HG02970 (cell line): ENCODE data around the gene NCF2.
"Not testable (repeated sequence)": the region's sequence is repeated elsewhere in the genome, so short reads cannot be mapped to it uniquely, and the experiment has no call there.

Experiments used
- ATAC-seq: cut with Tn5 transposase; IDR thresholded peaks from one replicate; pipeline ENCODE4 v1.9.1; 2021; ENCODE audit warnings: mild to moderate bottlenecking, moderate library complexity, moderate number of reproducible peaks; ENCODE audit not compliant: unreplicated experiment, low FRiP score

Gene NCF2

DNA sequence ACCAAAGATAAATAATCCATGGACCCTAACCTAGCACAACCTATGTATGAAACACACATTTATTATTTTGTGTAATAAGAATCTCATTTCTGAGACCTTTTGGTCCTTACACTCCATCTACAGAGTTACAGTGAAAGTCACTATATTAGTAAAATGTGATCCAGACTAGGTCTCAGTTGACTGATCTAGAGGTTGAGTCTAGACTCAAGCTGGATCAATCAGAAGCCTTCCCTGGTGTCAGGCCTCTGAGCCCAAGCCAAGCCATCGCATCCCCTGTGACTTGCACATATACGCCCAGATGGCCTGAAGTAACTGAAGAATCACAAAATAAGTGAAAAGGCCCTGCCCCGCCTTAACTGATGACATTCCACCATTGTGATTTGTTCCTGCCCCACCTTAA, 22.7 kb upstream of the NCF2 start:
- not testable (repeated sequence) for ATAC-seq

DNA sequence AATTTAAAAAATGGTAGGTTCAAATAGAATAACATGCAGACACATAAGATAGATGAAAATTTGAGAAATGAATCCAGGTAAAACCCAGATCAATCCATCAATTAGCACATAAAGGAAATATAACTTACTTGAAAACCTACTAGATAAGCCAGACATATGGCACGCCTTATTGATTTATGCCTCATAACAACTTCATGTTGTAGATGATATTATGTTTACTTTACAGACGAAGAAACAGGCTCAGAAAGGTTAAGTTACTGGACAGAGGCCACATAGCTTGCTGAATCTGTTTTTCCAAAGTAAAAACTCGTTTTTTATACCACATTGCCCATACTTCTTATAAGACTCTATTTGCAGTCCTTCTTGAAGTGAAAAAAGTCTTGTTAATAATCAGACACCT, 22.1 kb upstream of the NCF2 start:
- no peak for ATAC-seq

DNA sequence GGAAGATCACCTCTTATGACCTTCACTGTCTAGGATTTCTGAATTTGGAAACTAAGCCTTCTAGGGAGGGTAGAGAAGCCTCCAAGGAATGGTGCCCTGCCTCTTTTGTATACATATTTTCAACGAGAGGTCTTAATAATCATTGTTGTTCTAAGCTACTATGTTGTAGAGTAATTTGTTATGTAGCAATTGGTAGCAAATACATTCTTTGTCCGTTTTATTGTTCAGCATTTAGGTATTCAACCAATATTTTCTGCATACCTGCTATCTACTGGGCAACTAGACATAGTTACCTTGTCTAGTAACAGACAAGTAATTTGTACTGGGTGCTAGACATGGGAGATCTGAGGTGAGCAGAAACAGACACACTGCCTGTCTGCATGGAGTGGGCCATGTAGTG, 20.8 kb upstream of the NCF2 start:
- no peak for ATAC-seq

DNA sequence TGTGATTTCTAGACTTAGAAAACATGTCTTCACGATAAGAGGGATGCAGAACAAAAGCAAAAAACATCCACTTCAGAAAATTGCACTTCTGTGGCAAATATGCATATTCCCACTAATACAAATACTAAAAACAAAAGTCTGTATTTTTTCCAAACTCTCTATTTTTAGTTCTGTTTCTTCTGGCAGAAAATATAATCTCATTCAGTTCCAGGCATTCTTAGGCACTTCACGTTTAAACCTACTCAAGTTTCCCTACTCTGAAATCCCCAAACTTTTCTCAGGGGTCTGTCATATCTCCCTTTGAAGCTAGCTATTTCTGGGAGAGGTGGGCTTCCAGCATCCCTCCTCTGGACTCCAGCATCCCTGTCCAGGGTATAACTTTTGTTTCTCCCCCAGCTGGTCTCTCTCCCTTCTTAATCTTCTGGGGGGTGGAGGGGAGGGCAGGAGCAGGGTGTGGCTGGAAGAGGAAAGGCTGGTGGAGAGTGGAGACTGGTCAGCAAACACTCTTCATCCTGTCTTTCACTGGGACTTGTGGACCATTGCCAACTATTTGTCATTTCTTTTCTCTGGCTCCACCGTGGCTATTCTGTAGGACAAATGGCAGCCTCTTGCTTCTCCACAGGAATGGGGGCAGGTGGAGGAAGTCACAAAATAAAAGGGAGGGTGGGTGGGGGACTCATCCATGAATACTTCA, 19.6 kb upstream of the NCF2 start:
- no peak for ATAC-seq

DNA sequence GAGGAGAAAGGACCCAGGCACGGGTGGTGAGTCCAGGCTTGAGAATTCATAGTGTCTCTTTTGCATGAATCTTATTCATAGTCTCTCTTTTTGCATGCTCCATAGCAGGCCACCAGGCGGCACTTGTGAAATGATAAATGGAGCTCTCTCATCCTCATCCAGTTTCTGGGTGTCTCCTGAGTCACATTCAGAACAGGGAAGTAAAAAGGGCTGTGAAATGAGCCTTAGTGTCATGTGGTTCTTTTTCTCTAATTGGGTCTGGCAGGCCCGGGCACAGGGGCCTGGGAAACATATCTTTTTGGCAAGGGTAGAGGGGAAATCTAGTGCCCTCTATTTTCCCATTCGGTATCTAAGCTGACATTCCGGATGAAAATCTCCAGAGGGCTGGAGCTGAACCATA, 19.1 kb upstream of the NCF2 start:
- no peak for ATAC-seq

DNA sequence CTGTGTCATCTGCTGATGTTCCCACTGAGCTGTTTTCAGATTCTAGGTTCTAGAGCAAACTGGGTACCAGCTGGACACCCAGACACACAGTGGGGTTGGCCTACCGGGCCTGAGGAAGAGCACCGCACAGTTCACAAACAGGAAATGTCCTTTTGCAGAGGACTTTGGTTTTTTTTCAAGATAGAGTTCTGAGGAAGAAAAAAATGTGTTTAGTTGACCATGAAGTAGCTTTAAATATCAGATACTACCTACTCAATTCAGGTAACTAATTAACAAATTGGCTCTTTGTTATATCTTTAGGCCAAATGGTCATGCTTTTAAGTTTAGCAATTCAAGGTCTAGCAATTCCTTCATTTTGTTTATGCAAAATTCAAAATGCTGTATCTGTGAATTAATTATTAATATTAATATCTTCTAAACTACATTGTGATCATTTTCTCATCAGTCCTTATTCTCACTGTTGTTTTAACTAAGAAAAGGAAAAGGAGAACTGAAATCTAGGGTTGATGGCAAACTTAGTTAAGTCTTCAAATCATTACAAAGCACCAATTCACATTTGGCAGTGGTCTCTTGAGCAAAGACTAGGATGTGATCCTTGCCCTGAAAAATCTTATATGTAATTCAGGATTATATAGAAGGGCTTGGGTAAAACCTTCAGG, 17.2 kb upstream of the NCF2 start:
- ATAC-seq = no peak

DNA sequence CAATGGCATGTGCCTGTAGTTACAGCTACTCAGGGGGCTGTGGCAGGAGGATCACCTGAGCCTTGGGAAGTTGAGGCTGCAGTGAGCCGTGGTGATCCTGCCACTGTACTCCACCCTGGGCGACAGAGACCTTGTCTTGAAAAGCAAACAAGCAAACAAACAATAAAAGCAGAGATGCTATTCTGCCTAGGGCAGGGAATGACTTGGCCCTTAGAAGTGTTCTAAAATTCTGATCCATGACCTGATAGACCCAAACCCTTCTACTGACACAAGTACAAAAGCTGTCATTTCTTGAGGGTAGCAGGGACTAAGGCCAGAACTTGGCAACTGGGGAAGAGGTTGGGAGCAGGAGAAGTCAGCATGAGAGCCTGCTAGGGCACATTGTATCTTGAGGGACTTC, 15.6 kb upstream of the NCF2 start:
- ATAC-seq = no peak

DNA sequence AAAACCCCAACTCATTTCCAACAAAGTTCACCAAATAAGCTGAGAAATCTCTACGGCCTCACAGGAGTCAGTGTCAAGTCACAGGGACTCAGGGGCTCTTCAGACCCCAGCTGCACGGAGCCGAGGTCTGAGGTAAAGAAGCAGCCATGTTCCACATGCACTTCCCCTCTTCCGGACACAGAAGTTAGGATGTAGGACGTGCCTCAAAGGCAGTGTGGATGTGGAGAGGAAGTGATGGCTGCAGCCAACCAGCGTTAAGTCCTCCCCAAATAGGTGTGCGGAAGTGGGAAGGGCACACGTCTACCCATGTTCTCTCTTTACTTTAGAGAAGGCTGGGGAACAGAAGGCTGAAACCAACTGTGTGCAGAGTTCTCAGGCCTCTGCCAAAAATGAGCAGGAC, 14.6 kb upstream of the NCF2 start:
- ATAC-seq = no peak

DNA sequence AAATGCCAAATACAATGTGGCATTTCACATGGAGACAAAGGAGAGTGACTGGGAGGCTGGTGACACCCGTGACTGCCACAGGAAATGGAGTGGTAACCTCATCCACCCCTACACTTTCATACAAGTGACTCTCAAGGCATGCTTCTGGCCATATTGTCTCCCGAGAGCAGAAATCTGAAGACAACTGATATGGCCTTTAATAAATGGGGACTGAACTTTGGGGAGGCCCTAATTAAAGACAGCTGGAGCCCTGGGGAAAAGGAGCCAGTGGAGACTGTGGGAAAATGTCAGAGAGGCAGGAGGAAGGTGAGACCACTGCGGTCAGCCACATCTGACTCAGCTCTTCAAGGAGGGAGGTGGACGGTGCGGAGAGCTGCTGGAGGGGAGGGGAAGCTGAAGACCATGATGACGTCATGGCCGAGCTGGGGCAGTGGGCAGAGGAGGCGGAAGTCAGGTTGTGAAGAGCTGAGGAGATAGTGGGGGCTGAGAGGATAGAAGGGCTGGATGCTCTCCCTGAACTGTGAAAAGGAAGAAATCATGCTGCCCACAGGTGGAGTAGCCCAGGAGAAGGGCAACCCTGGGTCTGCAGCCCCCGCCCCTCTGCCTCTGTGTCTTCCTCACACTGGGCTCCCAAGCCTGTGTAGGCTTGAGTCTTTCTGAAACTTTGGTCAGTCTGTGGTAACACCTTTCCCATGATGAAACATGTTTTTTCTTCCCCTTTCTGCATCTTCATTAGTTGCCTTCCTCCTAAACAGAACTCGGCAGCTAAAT, 14.0 kb upstream of the NCF2 start:
- ATAC-seq = no peak

DNA sequence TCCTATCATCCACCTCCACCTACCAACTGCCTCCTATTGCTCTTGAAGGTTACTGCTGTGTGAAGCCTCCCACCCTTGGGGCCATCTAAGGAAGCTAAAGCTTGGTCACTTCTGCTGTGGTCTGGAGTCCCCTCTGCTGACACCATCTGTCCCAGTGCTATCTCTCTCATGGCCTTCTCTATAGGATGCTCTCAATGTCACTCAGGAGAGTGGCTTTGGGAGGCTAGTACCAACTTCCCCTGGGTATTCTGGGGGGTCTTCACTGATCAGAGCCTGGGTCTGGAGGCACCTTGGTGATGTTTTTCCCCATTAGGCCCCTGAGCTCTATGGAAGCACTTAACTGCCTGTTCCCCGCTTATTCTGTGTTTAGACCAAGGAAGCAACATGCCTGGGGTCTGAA, 12.3 kb upstream of the NCF2 start:
- ATAC-seq = no peak

DNA sequence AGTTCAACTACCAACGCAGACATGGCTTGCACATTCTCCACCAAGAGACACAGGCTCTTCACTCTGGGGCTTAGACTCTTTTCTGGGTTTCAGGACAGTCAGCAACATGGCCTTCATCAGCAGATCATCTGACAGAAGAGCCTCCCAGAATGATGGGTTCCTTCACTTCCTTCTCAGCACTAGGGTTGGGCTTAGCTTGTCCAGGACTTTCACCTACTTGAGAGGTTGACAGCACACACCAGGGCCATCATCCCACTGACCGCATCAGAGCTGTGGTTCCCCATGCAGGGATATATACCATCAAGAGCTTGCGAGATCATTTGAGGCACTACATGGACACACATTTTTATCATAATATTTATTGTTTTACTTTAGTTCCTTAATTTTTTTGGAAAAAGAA, 10.4 kb upstream of the NCF2 start:
- ATAC-seq = no peak

DNA sequence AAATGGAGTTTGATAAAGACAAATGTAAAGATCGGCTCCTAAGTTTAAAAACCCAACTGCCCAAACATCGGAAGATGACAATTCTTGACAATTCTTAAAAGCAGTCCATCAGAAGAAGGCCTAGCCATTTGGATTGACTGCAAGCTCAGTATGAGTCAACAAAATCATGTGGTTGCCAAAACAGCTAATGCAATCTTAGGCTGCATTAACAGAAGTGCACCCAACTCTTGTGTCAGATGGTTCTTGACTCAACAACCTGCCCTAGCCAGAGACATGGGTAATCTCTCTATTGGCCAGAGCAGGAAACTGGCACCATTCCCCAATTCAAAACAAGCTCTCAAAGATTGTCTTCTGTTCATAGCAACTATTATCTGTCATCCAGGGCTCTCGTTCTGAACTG, 9.9 kb upstream of the NCF2 start:
- ATAC-seq = no peak

DNA sequence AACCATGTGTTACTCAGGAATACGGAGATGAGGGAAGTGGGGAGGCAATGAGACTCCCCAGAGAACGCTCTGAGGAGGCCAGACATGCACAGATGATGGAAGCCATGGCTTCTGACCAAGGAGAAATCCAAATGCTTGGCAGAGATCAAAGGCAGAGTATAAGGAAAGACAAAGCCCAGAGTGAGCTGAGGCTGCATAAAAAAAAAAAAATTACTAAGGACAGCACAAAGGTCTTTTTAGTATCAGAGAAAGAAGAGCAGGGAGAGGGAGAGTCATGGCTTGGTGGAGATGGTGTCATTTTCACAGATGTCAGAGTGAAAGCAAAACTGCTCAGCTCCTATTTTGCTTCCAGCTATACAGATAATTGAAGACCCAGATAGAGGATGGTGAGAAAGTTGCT, 8.1 kb upstream of the NCF2 start:
- ATAC-seq = no peak

DNA sequence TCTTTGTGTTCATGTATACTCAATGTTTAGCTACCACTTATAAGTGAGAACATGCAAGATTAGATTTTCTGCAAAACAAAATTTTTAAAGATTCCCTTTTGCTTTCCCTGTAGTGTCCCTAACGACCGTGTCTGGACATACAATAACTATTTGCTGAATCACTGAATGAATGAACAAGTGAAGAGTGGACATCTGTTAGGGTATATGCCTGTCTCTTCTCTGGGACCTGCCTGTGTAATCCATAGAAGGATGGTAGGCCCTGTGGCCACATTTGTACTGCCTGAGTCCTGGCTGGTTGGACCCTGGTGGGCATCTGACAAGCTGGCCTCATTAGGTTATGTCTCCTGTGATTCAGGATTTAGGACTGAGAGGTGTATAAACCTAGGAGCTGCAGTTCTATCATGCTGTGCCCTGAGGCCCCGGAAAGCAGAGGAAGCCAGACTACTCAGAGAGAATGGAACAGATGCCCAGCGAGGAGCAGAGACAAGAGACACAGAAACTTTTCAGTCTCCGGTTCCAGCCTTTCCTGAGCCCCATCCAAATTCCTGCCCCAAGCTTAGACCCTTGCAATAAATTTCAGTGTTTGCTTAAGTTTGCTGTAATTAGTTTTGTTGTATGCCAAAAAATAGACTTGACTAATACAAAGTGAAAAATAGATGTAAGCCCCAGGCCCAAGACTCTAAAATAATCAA, 7.5 kb upstream of the NCF2 start:
- no peak for ATAC-seq

DNA sequence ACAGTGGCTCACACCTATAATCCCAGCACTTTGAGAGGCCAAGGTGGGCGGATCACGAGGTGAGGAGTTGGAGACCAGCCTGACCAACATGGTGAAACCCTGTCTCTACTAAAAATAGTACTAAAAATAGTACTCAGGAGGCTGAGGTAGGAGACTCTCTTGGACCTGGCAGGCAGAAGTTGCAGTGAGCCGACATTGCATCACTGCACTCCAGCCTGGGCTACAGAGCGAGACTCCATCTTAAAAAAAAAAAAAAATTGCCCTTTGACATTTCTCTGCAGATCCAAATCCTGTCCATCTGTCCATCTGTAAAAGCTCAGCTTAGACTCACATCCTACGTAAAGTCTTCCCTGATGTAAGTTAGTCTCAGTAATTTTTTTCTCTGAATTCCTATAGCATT, 6.2 kb upstream of the NCF2 start:
- ATAC-seq = no peak

DNA sequence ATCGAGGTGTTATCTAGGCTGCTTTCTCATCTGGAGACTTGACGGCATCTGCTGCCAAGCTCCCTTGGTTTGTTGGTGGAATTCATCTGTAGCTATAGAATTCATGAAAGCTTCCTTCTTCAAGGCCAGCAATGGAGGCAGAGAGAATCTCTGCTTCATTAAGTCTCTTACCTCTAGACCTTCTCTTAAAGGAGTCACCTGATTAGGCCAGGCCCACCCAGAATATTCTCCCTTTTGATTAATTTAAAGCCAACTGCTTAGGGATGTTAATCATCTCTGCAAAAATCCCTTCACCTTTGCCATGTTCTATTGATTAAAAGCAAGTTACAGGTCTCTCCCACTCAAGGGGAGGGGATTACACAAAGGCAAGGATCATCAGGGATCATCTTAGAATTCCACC, 5.3 kb upstream of the NCF2 start:
- ATAC-seq = no peak

DNA sequence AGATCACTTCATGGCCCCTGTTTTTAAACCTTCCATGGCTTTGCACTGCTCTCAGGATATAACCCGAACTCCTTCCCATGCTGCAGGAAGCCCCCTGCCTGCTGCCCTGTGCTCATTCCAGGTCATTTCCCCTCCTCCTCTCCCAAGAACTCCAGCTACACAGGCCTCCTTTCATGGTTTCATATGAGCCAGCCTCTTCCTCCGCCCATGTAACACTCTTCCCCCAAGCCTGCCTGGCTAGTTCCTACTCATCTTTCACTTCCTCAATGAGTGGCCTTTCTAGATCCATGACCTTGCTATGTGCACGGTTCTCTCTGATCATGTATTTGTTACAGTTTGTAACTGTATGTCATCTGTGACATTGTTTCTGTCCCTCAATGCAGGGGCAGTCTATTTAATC, 3.1 kb upstream of the NCF2 start:
- no peak for ATAC-seq

DNA sequence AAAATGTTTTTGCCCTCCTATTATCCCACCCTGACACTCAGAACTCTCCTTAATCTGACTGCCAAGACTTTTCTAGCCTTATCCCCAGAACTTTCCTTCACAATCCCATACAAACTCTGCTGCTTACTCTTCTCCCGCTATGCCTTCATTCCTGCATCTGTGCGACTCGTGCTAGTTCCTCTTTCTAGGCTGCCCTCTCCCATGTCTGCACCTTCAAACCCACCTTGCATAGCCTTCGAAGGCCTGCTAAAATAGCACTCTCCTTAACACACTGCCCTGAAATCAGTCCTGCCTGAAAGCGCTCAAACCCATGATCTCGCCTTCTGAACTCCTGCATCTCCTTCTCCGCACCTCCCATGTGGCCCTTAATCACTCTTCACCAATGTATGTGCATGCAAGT, 2.5 kb upstream of the NCF2 start:
- no peak for ATAC-seq

DNA sequence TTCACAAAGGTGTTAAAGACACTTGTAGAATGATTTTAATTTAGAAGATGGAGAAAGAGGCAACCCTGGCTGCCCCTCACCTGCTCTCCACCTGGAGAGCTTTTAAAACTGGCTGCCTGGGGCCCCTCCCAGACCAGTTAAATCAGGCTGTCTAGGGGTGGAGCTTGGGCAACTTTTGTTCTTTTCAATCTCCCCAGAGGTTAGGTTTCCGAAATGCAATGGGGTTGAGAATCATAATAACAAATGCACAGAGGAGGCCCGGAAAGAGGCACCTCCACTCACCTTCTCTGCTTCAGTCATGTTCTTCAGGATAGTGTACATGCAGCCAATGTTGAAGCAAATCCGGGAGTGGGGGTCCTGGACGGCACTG, 400 bp downstream of the NCF2 start:
- peak; percentile 3 for ATAC-seq

DNA sequence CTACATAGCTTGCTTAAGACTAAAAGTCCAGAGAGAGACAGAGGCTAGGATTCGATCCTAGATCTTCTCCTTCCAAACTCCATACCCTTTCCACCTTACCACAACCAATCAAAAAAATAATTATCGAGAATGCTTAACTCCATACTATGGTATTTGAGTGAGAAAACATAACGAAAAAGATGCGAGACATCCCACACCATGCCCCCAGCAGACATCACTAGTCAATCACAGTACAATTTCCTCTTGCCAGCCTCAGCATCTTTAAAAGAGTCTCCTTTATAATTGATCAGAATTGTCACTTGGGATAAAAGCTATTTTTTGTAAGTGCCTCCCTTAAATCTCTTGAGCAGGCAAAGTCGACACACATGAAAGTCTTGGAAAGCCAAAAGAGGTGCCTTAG, 875 bp downstream of the NCF2 start:
- no peak for ATAC-seq

DNA sequence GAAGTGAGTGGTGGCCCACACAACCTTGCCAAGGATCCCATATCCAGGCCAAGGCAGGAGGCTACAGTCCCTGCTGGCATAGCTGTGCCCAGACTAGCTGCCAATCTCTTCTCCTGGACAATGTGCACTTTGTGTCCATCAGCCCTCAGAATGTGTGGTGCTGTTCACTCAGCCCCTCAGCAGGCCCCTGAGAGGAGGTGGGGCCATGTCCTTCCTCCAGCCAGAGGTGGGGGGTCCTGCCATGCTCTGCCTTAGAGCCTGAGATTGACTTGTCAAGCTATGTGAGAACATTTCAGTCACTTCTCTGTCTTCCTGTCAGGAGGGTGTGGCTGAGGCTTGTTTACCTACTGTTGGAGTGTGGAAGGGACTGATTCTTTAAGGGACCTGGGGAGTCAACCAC, 1.4 kb downstream of the NCF2 start:
- ATAC-seq = no peak
